ENCODE data around the gene SP8. TPM values are rescaled to one million over a fixed set of nuclear protein-coding genes. Genes with fewer than 3 reads are reported as not detected.

Gene SP8
- total RNA-seq, 1 experiment from 2014 or later, result 1.5 TPM

DNA sequence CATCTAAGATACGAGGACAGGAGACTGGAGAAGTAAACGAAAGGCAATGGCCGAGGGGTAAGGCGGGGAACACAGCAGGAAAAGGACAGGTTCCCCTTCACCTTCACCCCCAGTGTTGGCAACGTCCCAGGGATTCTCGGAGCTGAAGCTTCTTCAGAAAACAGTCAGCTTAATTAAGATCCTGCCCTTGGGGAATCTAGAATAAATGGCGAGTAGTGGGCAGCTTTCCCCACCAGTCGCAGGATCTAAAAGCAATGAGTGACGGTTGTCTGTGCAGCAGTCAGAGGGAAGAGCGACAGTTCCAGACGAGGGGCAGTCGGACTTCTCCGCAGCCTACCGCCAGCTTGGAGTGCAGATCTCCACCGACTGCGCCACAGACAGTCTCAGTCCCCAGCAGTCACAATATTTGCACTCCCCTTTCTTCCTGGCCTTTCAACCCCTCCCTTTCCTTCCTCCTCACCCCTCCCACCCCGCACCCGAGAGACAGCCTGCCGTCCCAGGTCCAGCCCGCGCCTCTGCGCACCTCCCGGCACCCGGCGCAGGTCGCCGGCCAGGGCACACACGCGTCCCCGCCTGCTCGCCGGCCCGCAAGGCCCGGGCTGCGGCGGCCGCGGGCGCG is 10.9 kb upstream of the SP8 start:
- no peaks in the 10 kb centered on the region; the same call in 1 of the 2 replicates for H3K27me3 ChIP-seq
- DNase-seq, result no peak

DNA sequence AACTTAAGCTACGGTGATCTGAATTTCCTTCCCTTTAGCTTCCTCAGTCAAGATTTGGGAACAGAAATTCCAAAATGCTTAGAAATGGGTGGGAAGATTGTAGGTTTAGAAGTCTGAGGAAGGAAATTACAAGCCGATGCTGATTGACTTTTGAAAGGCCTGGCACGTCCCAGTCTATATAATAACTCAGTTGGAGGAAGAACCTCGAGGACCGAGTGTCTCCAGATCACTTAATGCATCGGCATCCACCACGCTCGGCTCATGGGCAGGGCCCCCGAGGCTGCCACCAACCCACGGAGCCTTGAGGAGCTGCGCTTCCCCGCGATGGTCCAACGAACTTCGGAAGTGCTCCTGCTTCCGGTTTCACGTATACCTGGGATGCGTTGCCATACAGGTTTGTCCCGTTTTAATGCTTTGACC is 10.4 kb upstream of the SP8 start:
- Histone ChIP-seq H3K36me3 (no peaks in the 10 kb centered on the region), H3K9me3 (no peaks in the 10 kb centered on the region), H3K4me3 (peak overlapping the region; percentile 64), H3K27me3 (peaks cover 2% of the 10 kb centered on the region; the same call in 1 of the 2 replicates)
- DNase-seq, result no peak

More for the DNA sequence above, 10.9 kb upstream of the SP8 start:
- H3K9me3 ChIP-seq, result no peaks in the 10 kb centered on the region
- H3K36me3 ChIP-seq, result no peaks in the 10 kb centered on the region
- peak overlapping the region; percentile 64 for H3K4me3 ChIP-seq

DNA sequence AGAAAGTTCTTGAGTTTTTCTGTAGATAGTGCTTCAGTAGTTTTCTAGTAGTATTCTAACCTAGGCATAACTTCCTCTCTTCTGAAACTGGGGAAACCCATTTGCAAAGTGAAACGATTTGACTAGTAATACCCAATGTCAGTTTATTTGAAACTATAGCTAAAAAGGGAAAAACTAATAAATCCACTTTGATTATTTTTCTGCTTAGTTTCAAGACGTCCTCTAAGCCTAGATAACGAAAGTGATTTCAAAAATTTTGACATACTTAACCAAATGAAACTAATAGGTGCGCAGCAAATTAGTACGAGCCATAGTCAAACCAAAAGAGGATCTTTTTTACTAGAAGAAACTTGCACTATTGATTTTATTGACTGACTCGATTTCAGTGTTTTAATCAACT is 9.8 kb upstream of the SP8 start:
- H3K9me3 ChIP-seq, result no peaks in the 10 kb centered on the region
- peaks cover 6% of the 10 kb centered on the region for H3K27me3 ChIP-seq

DNA sequence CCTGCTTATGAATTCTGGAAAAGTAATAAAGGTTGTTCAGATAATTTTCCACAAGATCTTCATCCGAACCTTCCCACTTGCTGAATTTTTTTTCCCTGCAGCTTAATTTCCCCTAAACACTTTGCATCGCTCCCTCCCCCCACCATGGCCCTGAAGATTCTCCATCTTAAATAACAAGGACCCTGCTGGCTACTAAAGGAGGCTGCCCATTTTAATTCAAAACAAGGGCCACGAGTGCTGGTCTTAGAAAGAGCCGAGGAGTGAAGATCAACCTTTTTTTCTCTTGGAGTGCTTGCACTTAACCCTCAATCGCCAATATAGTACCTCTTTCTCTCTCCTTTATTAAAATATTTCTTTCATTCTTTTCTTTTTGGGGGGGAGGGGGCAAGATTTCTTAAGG is 9.2 kb upstream of the SP8 start:
- no peak for DNase-seq
- peaks cover 8% of the 10 kb centered on the region for H3K27me3 ChIP-seq
- no peak overlapping the region for H3K4me3 ChIP-seq

More for the DNA sequence above, 9.8 kb upstream of the SP8 start:
- DNase-seq, result no peak
- Histone ChIP-seq H3K36me3 (no peaks in the 10 kb centered on the region), H3K4me3 (no peak overlapping the region)

DNA sequence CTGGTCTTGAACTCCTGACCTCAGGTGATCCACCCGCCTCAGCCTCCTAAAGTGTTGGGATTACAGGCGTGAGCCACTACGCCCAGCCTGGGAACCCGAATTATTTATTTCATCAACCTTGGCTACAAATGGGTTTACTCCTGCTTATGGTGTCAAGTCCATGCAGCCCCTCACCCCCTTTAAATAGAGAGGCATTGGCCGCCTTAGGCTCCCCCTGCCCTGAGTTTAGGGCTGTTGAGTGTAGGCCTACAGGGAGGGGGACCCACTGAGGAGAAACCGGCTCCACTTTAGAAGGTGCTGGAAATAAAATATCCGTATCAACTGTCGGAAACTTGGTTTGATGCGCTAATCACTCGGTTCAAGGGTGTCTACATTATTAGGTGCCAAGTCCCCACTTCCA is 8.7 kb upstream of the SP8 start:
- Histone ChIP-seq H3K36me3 (no peaks in the 10 kb centered on the region), H3K27me3 (peaks cover 11% of the 10 kb centered on the region)
- no peak for DNase-seq

More for the DNA sequence above, 9.2 kb upstream of the SP8 start:
- no peaks in the 10 kb centered on the region for H3K9me3 ChIP-seq
- no peaks in the 10 kb centered on the region for H3K36me3 ChIP-seq

DNA sequence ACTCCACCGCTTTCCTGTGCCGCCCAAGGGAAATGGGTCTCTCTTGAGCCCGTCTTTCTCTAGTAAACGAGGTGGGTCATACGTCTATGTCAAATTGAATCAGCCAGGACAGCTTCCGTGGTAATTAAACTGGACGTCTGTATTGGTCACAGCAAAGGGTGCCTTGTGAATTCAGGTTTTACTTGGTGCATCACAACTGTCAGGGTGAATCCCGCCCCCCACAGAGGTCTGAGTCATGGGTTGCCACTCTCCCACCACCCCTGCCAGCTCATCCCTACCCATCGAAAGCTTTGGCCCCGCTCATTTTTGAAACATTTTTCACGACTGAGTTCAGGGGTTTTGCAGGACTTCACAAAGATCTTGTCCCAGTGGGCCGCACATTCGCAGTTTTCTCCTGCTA is 8.0 kb upstream of the SP8 start:
- DNase-seq, result no peak
- H3K27me3 ChIP-seq, result peaks cover 16% of the 10 kb centered on the region

More for the DNA sequence above, 8.7 kb upstream of the SP8 start:
- Histone ChIP-seq H3K4me3 (no peak overlapping the region), H3K9me3 (no peaks in the 10 kb centered on the region)

DNA sequence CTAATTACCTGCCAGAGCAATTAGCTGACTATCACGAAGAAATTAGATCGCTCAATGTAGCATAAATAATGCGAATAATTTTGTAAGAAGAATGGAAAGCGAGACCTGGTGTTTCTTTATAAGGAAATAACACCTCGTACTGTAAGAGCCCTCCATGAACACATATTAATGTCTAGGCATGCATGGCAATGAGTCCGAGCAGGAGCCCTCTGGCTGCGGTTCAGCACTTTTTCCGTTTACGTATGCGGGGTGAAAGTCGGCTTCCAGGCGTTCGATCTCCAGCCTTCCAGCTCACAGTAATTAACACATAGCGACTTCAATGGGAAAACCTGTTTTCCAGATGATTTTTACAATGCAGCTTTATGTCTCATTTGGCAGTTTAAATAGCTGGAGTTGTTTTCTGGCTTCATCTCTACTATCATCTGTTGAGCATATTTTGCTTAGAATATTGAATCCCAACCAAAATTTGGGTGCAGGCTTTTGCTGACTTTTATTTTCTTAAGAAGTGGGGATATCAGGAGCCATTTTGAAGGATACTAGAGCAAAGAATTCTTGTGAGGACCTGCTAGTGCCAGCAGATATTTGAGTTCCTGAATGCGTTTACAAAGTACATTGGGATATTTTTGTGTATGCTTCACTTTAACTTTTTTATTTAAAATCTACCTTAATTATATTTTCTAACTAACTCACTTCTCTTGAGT is 7.2 kb upstream of the SP8 start:
- DNase-seq, result no peak
- H3K27me3 ChIP-seq, result peaks cover 19% of the 10 kb centered on the region
- no peak overlapping the region for H3K4me3 ChIP-seq
- no peaks in the 10 kb centered on the region for H3K36me3 ChIP-seq
- H3K9me3 ChIP-seq, result no peaks in the 10 kb centered on the region

More for the DNA sequence above, 8.0 kb upstream of the SP8 start:
- no peak overlapping the region for H3K4me3 ChIP-seq
- H3K36me3 ChIP-seq, result no peaks in the 10 kb centered on the region
- no peaks in the 10 kb centered on the region for H3K9me3 ChIP-seq

DNA sequence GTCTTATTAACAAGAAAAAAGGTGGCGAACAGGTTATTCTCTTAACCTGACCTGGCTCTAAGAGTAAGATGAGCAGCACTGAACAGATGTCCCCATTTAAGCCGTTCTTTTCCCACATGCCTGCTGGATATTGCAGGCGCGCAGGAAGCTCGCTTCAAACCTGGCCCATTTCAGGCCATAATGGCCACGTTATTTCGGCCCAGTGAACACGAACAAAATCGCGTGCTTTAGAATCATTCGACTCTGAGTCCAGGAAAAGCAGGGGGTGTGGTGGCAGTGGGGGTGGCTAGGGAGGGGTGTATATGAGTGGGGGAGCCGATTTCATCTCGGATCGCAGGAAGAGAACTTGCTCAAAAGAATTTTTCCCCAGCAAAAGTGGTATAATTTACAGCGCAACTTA is 6.6 kb upstream of the SP8 start:
- peaks cover 21% of the 10 kb centered on the region for H3K27me3 ChIP-seq

DNA sequence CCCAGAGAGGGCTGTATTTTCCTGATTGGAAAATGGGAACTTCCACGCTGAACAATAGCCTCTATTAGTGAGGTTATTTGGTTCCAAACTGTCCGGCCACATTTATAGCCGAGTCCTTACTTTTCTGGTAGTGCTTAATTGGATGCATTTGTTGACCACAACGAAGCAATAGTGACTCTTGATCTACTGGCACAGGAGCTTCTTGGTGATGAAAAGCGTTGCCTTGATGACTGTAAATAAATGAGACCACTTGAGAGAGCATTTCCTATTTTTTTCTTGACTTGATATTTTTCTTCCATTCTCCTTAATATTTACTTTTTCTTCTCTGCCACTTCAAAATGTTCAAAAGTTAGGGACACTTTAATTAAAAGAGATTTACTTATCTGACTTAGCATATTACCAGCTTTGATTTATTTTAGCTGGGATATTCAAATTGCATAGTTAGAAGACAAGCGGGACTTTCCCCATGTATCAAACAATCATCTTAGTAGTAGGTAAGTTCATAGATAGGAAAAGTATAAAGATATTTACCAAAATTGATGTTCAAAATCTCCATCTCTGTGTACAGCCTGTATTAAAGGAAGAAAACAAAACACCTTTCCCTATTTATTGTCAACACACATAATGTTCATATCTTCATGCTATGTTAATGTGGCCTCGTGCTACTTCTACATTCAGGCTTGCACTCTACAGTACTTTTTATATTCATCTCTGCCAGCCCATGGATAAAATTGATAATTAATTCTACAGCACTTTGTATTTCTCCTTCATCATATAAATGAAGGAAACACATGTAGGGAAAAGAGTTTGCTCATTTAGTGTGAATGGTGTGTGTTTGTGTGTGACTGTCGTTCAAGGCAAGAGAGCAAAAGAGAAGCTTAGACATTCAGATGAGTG is 5.1 kb upstream of the SP8 start:
- DNase-seq, result no peak
- H3K27me3 ChIP-seq, result peaks cover 24% of the 10 kb centered on the region

More for the DNA sequence above, 6.6 kb upstream of the SP8 start:
- H3K9me3 ChIP-seq, result no peaks in the 10 kb centered on the region
- H3K36me3 ChIP-seq, result no peaks in the 10 kb centered on the region
- DNase-seq, result no peak
- no peak overlapping the region for H3K4me3 ChIP-seq

DNA sequence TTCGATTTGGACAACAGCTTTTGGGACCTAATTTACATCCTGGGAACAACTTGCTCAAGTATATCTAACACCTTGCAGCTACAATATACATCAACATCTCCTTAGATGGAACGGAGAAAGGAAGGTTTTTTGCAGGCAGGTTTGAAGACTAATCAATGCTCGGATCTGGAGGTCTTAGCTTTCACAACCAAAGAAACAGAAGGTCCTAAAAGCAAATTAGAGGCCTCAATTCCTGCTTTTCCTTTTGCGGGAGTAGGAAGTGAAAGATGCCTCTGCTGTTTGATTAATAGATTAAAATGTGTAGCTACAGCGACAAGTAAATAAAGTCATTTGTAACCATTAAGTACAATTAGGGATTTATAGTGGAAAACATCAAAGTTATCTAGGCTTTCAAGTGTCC is 3.7 kb upstream of the SP8 start:
- no peaks in the 10 kb centered on the region for H3K36me3 ChIP-seq
- no peak for DNase-seq
- H3K4me3 ChIP-seq, result no peak overlapping the region
- H3K9me3 ChIP-seq, result no peaks in the 10 kb centered on the region
- peaks cover 24% of the 10 kb centered on the region for H3K27me3 ChIP-seq

More for the DNA sequence above, 5.1 kb upstream of the SP8 start:
- Histone ChIP-seq H3K36me3 (no peaks in the 10 kb centered on the region), H3K9me3 (no peaks in the 10 kb centered on the region), H3K4me3 (no peak overlapping the region)

DNA sequence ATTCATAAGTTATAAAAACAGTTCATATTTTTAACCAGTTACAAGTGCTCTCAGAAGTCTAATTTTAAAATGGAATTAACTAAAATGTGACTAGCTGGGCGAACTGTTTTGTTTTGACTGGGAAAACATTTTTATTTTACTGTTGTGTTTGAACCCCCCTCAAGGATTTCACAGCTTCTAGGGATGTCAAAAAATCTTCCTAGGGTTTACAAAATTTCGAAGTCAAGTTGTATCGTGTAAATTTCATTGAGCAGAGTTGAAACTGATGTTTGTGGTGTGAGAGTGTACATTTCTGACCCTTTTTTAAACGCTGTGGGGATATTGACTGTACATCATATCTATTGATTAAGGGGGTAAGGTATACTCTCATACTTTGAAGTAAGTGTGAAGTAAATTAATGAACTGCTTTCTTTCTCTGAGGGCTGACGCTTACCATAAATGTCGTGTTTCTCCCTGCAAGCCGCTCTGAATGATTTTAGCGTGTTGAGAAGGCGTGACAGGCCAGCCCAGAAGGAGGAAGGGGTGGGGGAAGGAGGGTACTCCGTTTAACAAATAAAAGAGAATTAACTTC is 1.8 kb upstream of the SP8 start:
- no peak overlapping the region for H3K4me3 ChIP-seq
- H3K27me3 ChIP-seq, result peaks cover 24% of the 10 kb centered on the region
- DNase-seq, result no peak
- no peaks in the 10 kb centered on the region for H3K9me3 ChIP-seq
- no peaks in the 10 kb centered on the region for H3K36me3 ChIP-seq

DNA sequence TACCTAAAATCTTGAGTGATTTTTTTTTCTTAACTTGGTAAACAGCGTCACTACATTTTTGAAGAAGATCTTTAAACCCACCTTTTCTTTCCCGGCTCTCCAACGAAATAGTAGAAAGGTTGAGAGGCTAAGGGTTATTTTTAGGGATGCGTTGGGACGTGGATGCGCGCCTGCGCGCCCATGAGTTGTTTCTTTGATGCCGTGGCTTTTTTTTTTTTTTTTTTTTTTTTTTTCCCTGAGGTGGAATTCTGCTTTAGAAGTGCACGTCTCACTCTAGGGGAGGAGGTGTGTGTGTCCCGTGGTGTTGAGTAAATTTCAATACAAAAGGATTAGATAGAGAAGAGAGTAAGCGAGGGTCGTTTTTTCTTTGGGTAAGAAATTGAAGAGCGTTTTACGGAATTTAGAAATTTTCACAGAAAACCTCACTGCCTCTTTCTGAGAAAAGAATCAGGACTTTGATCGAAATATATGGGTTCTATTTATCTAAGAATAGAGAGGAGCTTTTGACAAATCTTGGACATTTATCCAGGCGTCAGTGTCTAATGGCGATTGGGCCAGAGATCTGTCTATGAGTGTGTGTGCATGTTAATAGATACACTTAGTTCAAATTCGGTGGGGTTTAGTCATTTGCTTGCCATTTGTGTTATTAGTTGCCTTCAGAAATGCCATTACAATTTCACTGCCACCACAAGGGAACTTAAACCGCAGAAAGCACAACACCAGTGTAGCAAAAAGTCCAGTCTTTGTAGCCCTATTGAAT is 1.2 kb upstream of the SP8 start:
- Histone ChIP-seq H3K36me3 (no peaks in the 10 kb centered on the region), H3K9me3 (no peaks in the 10 kb centered on the region), H3K27me3 (peaks cover 24% of the 10 kb centered on the region), H3K4me3 (no peak overlapping the region; the same call in 1 of the 2 replicates)
- DNase-seq, result no peak

DNA sequence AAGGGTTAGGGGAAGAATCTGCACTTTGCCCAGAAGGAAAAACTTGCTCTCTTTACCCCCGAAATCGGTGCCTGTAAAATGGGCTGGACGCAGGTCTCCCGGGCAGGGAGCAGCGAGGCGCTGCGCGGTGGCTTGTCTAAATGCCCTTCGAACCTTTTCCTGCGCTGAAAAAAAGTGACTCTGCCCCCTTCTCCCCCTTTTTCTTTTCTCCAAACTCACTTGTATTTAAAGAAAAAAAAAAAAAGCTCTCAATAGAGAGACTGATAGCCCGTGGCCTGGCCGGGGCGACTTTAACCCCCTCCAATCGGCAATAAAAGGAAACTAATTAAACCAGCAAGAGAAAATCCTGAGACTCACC is 286 bp downstream of the SP8 start:
- Histone ChIP-seq H3K4me3 (peak overlapping the region; percentile 51), H3K36me3 (no peaks in the 10 kb centered on the region), H3K9me3 (no peaks in the 10 kb centered on the region), H3K27me3 (peaks cover 18% of the 10 kb centered on the region)
- DNase-seq, result no peak

DNA sequence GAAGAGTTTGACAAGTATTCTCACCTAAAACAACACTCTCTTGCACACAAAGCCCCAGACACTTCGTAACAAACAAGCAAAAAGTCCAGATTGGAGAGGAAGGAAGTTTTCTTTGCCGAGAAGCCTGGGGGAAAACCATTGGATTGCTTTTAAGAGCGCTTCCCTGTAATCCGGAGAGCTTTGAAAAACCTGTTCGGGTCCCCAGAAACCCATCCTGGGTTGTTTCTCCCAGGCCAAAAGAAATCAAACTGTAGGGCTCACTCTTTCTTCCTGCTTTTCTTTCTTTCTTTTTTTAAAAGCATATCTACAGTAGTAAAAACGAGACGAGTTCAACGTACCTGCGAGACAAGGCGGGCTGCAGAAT is 655 bp downstream of the SP8 start:
- Histone ChIP-seq H3K36me3 (no peaks in the 10 kb centered on the region), H3K9me3 (no peaks in the 10 kb centered on the region), H3K27me3 (peaks cover 18% of the 10 kb centered on the region), H3K4me3 (peak overlapping the region; percentile 51)
- no peak for DNase-seq

DNA sequence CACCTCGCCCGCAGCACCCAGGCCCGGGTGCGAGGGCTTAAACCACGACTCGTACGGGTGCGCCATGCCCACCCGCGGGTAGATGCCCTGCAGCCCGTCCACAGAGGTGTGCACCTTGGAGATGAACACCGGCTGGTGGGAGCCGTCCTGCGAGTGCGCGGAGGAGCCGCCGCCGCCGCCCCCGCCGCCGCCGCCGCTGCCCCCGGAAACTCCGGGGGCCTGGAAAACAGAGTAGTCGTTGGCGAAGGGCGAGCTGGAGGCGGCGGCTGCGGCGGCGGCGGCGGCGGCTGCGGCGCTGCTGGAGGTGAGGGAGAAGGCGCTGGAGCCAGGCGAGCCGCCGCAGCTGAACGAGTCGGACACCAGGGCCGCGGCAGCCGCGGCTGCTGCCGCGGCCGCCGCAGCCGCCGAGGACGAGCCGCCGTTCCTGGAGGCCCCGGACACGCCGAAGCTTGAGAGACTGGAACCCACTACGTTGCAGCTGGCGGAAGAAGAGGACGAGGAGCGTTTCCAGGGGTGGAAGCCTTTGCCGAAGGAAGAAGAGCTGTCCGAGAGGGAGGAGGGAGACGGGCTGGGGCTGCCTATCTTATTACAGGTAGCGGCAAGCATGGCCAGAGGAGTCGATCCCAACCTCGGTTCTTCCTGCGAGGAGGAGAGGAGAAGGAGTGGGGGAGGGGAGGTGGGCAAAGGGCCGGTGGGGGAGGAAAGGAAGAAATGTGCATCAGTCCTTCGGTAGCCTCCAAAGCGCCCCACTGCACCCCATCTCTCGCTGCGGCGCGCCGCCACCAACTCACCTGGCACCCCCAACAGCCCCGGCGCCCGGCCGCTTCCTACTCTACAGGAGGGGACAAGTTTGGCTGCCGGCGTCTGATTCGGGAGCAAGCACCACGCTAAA is 1.3 kb downstream of the SP8 start:
- H3K36me3 ChIP-seq, result no peaks in the 10 kb centered on the region
- DNase-seq, result peak; percentile 48
- H3K27me3 ChIP-seq, result peaks cover 14% of the 10 kb centered on the region
- peak overlapping the region; percentile 51 for H3K4me3 ChIP-seq
- no peaks in the 10 kb centered on the region for H3K9me3 ChIP-seq
